Measurements from ENCODE around the gene BMPR1B.

DNA sequence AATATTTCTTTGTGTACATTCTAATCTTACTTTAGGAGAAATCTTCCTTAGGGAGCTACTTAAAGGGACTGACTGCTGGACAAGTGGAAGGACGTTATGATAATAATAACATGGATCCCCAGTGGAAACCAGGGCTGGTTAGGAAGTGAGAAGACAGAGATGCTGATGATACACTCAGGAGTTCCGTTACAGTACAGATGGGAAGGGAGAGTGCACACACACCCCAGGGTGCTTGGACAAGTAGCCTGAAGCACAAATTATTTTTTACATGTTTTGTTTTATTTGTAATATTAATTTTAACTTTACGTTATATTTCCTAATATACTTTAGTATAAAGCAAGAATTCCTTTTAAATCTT is 84.1 kb downstream of the BMPR1B start:
- TF ChIP-seq, protein P1, sequence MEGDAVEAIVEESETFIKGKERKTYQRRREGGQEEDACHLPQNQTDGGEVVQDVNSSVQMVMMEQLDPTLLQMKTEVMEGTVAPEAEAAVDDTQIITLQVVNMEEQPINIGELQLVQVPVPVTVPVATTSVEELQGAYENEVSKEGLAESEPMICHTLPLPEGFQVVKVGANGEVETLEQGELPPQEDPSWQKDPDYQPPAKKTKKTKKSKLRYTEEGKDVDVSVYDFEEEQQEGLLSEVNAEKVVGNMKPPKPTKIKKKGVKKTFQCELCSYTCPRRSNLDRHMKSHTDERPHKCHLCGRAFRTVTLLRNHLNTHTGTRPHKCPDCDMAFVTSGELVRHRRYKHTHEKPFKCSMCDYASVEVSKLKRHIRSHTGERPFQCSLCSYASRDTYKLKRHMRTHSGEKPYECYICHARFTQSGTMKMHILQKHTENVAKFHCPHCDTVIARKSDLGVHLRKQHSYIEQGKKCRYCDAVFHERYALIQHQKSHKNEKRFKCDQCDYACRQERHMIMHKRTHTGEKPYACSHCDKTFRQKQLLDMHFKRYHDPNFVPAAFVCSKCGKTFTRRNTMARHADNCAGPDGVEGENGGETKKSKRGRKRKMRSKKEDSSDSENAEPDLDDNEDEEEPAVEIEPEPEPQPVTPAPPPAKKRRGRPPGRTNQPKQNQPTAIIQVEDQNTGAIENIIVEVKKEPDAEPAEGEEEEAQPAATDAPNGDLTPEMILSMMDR (IDR thresholded peaks at IDR 0.05; ENCODE audit: borderline replicate concordance, extremely low read depth, low read length, poor library complexity, severe bottlenecking) = no peak
- no peak for TF ChIP-seq EZH2 (IDR thresholded peaks at IDR 0.05; ENCODE audit: borderline replicate concordance, low read depth, low read length, severe bottlenecking)

All from DND-41 (cell line).